Measurements from ENCODE around the gene ARMH4. TPM values are rescaled to one million over a fixed set of nuclear protein-coding genes. Genes with fewer than 3 reads are reported as not detected.
A peak's percentile ranks its signal among the peaks of the same experiment; 100 is the strongest.

ARMH4 gene
- total and polyA plus RNA-seq, 12 donors = 1.3 to 13.1 (median 8.5) TPM

- Histone ChIP-seq H3K27me3 (no peaks in the 10 kb centered on the region), H3K4me3 (no peak overlapping the region), H3K27ac (no peak overlapping the region), H3K36me3 (no peaks in the 10 kb centered on the region), H3K4me1 (peaks cover 0 to 29% (median 9%) of the 10 kb centered on the region in 9 donors), H3K9me3 (no peaks in the 10 kb centered on the region)
- DNase-seq = no peak
- ATAC-seq = no peak
- 81 to 85% methylated on average over 1 of the region's 1 CpG for WGBS, 2 donors
- intact Hi-C loops (cut with DNase I) = loop anchor here in 7 of 10 donors (5.0 to 10.0 kb wide), 6 partner anchors 45 to 290 kb away; partner anchors contain the start of genes TOMM20L (in 2 of the 7) and ARMH4 (in 1 of the 7)
- no peak for TF ChIP-seq CTCF (IDR thresholded peaks at IDR 0.05)
These were observed 45.0 kb downstream of the ARMH4 start for GRCh38 chr14:58107041-58107440.

- H3K27me3 ChIP-seq = no peaks in the 10 kb centered on the region
- no peaks in the 10 kb centered on the region for H3K9me3 ChIP-seq
- peak overlapping the region in 1 of 10 donors; percentile 15 for H3K27ac ChIP-seq
- intact Hi-C loops (cut with DNase I) = loop anchor here in 7 of 10 donors (5.0 to 10.0 kb wide), 6 partner anchors 46 to 291 kb away; partner anchors contain the start of genes TOMM20L (in 2 of the 7) and ARMH4 (in 1 of the 7)
- H3K4me1 ChIP-seq = peaks cover 0 to 33% (median 9%) of the 10 kb centered on the region in 9 donors
- no peak overlapping the region for H3K4me3 ChIP-seq
- 58 to 64% methylated on average over 4 of the region's 4 CpGs for WGBS, 2 donors
- no peaks in the 10 kb centered on the region for H3K36me3 ChIP-seq
- TF ChIP-seq CTCF (IDR thresholded peaks at IDR 0.05) = no peak
- ATAC-seq (no peak), DNase-seq (no peak)
These were observed 45.6 kb downstream of the ARMH4 start for GRCh38 chr14:58106446-58106845.

- H3K4me1 ChIP-seq = peaks cover 0 to 47% (median 9%) of the 10 kb centered on the region in 9 donors
- intact Hi-C loops (cut with DNase I) = loop anchor here in 7 of 10 donors (5.0 to 10.0 kb wide), 6 partner anchors 47 to 292 kb away; partner anchors contain the start of genes TOMM20L (in 2 of the 7) and ARMH4 (in 1 of the 7)
- 35 to 49% methylated on average over 2 of the region's 2 CpGs for WGBS, 2 donors
- TF ChIP-seq CTCF (IDR thresholded peaks at IDR 0.05) = no peak
- H3K36me3 ChIP-seq = no peaks in the 10 kb centered on the region
- H3K27me3 ChIP-seq = no peaks in the 10 kb centered on the region
- DNase-seq = no peak
- no peaks in the 10 kb centered on the region for H3K9me3 ChIP-seq
- H3K27ac ChIP-seq = peak overlapping the region in 8 of 10 donors; percentile 8 to 76 (median 54)
- ATAC-seq = peak in 6 of 8 donors; percentile 53 to 78 (median 66)
- no peak overlapping the region for H3K4me3 ChIP-seq
These were observed 47.2 kb downstream of the ARMH4 start for GRCh38 chr14:58104808-58105207.

- DNase-seq (no peak), ATAC-seq (no peak)
- intact Hi-C loops (cut with DNase I) = loop anchor here in 3 of 10 donors (10.0 kb wide), 2 partner anchors 264 to 294 kb away; partner anchors contain the start of gene TOMM20L (in 1 of the 3)
- no peak for TF ChIP-seq CTCF (IDR thresholded peaks at IDR 0.05)
- no peaks in the 10 kb centered on the region for H3K9me3 ChIP-seq
- peaks cover 0 to 69% (median 9%) of the 10 kb centered on the region in 9 donors for H3K4me1 ChIP-seq
- H3K36me3 ChIP-seq = peaks cover 0 to 9% (median 0%) of the 10 kb centered on the region in 9 donors
- no peak overlapping the region for H3K4me3 ChIP-seq
- H3K27me3 ChIP-seq = no peaks in the 10 kb centered on the region
- 92% methylated on average over 4 of the region's 4 CpGs for WGBS, 2 donors
- peak overlapping the region in 3 of 10 donors; percentile 1 to 90 (median 90) for H3K27ac ChIP-seq
These were observed 51.2 kb downstream of the ARMH4 start for GRCh38 chr14:58100735-58101368.
